Stimulated activated CD4-positive, alpha-beta T cell treated with anti-CD3 and anti-CD28 coated beads, Interleukin-4, amount 100 ng/mL, for 1 hour (primary cell): Measurements from ENCODE around the gene TCTN3.
"Not testable (repeated sequence)": the region's sequence is repeated elsewhere in the genome, so short reads cannot be mapped to it uniquely, and the experiment has no call there.

Experiments used
- DNase-seq: peaks from one replicate; pipeline ENCODE4 v3.0.0-alpha.2; 2020

Gene TCTN3, protein sequence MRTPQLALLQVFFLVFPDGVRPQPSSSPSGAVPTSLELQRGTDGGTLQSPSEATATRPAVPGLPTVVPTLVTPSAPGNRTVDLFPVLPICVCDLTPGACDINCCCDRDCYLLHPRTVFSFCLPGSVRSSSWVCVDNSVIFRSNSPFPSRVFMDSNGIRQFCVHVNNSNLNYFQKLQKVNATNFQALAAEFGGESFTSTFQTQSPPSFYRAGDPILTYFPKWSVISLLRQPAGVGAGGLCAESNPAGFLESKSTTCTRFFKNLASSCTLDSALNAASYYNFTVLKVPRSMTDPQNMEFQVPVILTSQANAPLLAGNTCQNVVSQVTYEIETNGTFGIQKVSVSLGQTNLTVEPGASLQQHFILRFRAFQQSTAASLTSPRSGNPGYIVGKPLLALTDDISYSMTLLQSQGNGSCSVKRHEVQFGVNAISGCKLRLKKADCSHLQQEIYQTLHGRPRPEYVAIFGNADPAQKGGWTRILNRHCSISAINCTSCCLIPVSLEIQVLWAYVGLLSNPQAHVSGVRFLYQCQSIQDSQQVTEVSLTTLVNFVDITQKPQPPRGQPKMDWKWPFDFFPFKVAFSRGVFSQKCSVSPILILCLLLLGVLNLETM

DNA sequence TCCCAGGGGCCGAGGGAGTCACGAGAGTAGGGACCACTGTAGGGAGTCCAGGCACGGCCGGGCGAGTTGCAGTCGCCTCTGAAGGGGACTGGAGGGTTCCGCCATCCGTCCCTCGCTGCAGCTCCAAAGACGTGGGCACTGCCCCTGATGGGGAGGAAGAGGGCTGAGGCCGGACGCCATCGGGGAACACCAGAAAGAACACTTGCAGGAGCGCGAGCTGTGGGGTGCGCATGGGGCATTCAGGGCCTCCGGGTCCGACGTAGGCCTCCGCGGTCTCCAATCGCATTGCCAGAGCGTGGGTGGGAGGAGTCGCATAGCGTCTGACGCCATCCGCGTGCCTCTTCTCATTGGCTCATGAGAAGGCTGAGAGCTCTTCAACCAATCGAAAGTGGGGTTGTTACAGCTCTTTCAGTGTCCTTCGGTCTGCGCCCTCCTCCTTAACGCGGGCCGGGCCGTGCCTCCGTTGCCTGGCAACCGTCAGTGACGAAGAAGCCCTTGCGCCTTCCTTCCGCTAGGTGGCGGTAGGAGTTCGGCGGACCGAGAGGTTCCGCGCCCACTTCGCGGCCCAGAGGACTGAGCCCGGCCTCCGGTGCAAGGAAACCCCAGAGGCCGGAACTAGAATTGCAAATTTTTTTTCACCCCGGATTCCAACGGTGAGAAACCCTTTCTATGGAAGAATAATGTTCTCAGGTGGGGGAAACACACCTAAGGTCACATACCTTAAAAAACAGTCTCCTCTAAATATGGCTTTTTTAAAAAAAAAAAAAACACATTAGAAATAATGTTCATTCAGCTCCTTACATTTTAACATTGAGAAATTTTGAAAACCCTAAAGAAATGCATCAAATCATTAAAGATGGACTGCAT is at the start of gene TCTN3:
TCTN3 (minus strand) TSS at position 260 of the 867 bp plus-strand sequence; CDS start at position 232, 28 bp downstream.
- DNase-seq, result peak; percentile 89

DNA sequence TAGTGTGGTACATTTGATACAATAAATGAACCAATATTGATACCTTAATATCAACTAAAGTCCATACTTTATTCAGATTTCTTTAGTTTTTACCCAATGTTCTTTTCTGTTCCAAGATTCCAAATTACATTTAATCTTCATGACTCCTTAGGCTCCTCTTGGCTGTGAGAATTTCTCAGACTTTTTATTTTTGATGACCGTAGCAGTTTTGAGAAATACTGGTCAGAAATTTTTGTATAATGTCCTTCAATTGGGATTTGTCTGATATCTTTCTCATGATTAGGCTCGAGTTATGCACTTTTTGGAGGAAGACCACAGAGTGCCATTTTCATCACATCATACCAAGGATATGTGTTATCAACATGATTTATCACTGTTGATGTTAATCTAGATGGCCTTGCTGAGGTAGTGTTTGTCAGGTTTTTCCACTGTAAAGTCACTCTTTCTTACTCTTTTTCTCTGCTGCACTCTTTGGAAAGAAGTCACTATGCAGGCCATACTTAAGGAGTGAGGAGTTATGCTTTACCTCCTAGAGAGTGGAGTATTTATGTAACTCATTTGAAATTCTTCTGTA is 49.3 kb upstream of the TCTN3 start:
- DNase-seq, result no peak

DNA sequence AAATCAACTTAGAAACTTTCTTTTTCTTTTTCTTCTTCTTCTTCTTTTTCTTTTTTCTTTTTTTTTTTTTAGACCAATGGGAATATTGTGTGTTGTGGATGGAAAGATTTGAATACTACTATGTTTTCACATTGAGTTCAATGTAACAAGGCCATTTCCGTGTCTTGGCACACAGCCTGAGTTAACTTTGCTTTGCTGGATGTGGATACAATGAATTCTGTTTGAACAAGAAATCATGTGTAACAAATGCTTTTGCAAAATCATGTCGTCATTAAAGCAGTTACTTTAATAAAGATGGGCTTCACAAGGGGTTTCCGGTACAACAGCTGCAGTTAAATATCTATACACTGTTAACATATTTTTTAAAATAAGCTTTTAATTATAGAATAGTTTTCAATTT is 48.8 kb upstream of the TCTN3 start:
- no peak for DNase-seq

DNA sequence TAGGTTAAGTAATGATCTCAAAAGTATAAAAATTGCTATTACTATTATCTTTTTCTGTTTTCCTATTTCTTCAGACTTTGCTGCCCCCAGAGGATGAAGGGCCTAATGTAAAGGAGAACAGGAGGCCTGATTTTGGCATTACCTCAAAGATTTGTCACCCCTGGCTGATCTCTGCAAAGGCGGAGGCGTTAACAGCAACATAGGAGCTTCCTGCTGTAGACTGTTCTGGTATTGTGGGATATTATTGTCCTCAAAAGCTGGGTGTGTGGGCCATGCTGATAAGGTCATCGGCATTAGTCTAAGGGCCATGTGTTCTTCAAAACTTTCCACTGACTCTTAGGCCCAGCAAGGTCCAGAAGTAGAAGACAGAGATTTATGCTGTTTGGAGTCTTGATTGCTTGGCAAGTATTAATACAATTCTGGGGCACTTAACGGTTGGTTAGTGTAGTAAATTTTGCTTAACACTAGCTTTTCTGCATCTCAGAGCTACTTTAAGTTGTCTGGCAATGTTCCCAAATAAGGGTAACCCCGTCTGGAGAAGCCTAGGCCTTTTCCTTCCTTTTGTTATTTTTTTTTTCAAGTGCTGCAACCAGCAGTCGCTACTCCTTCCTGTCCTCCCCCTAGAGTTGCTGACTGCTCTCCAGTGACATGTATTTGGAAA is 48.2 kb upstream of the TCTN3 start:
- no peak for DNase-seq

DNA sequence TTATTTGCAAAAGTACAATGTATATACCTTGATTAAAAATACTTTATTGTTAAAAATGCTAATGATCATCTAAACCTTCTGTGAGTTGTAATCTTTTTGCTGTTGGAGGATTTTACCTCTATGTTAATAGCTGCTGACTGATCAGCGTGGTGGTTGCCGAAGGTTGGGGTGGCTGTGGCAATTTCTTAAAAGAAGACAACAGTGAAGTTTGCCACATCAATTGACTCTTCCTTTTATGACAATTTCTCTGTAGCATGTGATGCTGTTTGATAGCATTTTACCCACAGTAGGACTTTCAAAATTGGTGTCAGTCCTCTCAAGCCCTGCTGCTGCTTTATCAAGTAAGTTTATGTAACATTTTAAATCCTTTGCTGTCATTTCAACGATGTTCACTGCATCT is 45.3 kb upstream of the TCTN3 start:
- DNase-seq, result no peak

DNA sequence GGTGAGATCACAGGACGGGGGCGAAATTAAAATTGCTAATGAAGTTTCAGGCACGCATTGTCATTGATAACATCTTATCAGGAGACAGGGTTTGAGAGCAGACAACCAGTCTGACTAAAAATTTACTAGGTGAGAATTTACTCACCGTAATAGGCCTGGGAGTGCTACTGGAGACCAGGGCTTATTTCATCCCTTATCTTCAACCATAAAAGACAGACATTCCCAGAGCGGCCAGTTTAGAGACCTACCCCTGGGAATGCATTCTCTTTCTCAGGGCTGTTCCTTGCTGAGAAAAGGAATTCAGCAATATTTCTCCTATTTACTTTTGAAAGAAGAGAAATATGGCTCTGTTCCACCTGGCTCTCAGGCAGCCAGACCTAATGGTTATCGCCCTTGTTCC is 39.2 kb upstream of the TCTN3 start:
- DNase-seq, result not testable (repeated sequence)

DNA sequence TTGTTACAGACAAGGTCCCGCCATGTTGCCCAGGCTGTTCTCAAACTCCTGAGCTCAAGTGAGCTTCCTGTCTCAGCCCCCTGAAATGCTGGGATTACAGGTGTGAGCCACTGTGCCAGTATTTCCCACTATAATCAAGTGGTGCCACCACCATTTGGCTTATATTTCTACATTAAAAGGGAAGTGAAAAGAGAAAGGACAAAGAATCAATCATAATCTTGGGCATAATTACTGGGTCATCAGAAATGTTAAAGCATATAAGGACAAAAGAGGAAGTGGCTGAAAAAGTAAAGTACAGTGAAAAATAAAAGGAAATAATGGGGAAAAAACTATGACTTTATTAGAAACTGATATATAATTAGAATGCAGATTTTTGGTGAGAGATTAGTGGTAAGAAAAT is 36.5 kb upstream of the TCTN3 start:
- DNase-seq, result no peak

DNA sequence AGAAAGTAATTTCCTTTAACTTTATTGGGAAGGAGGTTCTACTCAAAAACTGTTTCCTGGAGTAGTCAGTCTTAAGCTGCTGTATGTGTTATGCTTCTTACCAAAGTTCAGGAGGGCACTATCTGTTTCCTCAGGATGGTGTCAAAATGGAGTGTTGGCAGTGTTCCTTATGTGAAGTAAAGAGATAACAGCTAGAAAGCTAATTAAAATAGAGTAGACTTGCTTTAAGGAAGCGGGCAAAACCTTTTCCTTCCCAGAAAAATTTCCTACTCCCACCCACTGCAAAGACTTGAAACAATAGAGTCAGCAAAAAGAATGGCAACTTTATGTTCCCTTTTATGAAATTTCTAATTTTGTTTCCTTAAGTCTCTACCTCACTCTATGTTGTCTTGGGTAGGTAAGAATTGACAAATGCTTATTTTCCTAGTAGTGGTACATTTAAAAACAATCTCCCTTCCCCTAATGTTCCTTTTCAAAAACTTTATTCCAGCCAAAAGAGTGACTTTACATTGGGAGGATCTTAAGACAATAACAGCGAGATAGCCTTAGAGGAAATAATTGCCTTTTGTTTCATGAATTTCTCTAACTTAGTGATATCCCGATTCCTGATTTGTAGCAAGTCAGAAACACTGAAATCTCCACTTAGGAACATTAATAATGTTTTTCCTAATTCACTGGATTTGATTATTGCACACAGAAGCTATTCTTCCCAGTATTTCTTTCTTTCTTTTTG is 35.8 kb upstream of the TCTN3 start:
- no peak for DNase-seq

DNA sequence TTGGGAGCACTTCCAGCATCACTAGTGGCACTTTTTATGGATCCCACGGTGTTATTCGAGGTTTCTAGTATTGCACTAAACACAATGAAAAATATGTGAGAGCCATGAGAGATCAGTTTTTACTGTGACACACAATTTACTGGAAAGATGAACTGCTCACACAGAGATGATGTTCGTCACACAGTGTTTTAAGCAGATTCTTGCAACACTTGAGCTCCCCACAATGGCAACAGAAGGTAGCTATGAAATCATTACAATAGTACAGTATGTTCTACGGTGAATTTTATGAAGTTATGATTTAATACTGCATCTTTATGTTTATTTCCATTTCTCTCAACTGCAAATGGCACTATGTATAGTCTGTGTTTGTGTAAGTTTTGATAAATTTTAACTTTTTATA is 34.8 kb upstream of the TCTN3 start:
- DNase-seq, result no peak

DNA sequence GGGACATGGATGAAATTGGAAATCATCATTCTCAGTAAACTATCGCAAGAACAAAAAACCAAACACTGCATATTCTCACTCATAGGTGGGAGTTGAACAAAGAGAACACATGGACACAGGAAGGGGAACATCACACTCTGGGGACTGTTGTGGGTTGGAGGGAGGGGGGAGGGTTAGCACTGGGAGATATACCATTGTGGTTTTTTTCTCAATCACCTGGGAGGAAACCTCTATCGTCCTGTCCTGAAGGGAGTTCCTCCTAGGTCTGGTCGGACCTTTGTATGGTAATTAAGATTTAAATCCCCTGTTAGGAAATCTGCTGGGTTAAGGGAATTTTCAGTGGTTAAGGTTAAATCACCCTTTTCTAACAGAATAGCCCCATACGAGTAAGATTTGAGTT is 28.8 kb upstream of the TCTN3 start:
- not testable (repeated sequence) for DNase-seq

DNA sequence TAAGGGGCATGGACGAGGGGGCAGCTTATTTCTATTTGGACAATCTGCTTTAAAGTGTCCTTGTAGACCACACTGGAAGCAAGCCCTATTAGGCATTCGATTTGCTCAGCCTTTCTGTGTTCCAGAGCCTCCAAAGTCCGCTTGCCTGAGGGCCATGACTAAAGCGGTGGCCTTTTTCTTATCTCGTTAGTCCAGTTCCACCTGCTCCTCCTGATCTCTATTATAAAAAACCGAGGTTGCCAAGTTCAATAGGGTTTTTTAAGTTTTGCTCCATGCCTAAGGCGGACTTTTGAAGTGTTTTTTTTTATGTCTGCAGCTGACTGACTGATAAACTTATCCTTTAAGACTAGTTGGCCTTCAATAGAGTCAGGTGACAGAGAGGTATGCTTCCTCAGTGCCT is 27.0 kb upstream of the TCTN3 start:
- not testable (repeated sequence) for DNase-seq

DNA sequence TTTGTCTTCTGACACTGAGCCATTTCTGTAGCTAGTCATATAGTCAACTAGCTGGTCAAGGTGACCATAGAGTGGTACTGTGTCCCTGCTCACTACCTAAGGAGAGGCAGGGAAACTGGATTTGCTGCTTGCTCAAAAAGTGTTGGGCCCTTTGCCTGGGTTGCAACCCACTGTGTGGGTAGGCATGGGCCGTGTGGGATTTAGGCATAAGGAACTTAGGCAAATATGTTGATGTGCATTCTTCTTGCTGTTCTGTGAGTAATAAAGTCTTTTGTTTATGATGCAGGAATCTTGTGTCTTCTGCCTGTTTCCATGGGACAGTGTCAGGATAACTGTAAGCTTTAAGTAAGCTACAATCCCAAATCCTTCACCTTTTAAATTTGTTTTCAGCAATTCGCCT is 23.1 kb upstream of the TCTN3 start:
- DNase-seq, result no peak

DNA sequence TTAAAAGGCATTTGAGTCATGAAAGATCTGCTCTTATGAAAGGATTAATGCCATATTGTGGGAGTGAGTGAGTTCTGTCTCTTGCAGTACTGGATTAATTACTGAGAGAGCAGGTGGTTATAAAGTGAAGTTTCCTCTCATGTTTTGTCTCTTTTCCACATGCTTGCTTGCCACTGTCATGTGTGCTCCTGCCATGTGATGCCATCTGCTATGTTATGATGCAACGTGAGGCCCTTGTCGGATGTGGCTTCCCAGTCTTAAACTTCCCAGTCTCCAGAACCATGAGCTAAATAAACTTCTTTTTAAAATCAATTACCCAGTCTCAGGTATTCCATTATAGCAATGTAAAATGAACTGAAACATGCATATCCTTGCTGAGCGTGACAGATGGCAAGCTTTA is 22.7 kb upstream of the TCTN3 start:
- no peak for DNase-seq

DNA sequence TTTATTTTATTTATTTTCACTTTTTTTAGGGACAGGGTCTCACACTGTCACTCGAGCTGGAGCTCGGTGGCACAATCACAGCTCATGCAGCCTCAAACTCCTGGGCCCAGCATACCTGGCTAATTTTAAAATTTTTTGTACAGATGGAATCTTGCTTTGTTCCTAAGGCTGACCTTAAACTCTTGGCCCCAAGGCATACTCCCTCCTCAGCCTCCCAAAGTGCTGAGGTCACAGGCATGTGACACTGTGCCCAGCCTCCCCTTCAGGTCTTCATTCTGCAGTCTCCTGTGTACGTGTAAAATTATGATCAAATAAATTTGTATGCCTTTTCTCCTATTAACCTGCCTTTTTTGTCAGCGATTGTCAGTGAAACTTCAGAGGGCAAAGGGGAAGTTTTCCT is 17.8 kb upstream of the TCTN3 start:
- DNase-seq, result no peak

DNA sequence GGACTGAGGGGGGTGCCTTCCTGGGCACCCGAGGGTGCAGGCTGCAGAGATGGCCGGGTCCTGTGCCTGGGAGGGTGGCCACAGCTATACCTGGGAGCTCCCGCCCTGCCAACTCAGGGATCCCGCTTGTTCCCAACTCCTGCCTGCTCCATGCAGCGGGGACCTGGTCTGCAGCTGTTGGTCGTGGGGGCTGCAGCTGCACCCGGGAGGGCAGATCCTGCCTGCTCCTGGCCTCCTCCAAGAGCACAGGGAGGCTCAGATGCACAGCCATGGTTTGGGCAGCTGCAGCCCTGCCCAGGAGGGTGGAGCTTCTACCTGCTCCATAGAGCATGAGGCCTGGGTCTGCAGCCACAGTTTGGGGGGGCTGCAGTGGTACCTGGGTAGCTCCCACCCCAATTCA is 13.3 kb upstream of the TCTN3 start:
- no peak for DNase-seq

DNA sequence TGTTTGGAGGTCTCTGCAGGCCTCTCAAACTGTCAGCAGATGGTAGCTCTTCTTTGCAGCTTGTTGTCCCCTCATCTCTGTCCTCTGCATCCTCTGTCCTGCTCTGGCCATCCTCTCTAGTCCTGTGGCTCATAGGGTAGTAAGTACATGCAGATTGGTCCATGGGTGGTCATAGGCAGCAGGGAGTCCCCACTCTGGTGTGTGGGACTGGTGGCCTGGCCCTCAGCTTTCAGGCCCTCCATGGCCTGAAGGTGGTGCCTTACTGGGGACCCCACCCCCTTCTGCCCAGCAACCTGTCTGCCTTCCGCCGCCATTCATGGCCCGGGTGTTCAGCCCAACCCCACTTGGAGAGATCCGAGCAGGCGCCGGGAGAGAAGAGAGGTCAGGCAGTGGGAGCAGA is 12.8 kb upstream of the TCTN3 start:
- DNase-seq, result no peak

DNA sequence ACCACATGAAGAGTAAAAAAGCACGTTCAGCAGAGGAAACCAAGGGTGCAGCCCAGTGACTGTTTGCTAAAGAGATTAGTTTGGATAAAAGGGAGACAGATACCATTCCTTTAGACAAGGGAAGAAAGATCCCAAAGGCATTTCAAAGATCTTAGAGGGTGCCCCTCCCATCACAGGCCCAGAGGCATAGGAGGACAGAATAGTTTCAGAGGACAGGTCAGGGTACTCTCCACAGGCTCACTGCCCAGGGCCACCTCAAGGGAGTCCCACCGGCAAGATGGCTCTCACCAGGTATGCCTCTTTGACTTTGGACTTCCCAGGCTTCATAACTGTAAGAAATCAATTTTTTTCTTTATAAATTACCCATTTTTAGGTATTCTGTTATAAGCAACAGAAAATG is 4.7 kb upstream of the TCTN3 start:
- no peak for DNase-seq

DNA sequence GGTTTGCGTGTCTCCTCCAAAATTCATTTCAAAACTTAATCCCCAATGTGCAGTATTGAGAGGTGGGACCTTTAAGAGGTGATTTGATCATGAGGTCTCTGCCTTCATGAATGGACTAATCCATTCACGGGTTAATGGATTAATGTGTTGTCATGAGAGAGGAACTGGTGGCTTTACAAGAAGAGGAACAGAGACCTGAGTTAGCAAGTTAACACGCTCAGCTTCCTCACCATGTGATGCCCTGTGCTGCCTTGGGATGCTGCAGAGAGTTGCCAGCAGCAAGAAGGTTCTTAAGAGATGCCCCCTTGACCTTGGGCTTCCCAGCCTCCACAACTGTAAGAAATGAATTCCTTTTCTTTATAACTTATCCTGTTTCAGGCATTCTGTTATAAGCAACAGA is 3.7 kb upstream of the TCTN3 start:
- no peak for DNase-seq

DNA sequence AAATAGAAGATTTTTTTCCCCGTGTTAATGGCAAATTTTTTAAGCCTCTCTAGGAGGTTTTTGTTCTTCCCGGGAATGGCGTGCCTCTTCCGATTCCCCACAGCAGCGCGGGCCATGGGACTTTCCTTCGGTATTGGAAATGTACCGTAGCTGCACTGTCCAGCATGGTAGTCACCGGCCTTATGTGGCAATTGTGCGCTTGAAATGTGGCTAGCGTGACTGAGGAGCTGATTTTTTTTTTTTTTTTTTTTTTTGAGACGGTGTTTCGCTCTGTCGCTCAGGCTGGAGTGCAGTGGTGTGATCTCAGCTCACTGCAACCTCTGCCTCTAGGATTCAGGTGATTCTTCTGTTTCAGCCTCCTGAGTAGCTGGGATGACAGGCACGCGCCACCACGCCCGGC is 938 bp upstream of the TCTN3 start:
- no peak for DNase-seq

DNA sequence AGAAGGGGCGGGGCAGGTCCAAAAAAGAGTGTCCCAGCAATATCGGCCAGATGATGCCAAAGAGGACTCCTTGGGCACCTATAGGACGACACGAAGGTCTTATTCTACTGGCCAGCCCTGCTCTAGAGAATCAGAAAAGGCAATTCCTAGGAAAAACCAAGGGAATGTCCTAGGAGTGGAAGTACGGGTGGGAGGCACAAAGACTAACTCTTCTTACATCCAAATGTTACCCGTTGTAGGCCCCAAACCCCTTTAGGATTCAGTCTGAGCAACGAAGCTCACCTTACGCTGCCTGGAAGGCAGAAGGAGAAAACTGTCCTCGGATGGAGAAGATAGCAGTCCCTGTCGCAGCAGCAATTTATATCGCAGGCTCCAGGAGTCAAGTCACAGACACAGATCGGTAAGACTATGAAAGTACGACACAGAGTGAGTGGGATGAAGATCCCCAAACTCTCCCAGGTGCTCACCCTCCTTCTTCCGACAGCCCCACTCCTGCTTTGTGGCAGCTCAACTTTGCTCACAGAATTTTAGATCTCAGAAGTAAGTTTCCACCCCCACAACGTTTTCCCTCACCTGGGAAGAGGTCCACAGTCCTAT is 558 bp downstream of the TCTN3 start:
- DNase-seq, result no peak

DNA sequence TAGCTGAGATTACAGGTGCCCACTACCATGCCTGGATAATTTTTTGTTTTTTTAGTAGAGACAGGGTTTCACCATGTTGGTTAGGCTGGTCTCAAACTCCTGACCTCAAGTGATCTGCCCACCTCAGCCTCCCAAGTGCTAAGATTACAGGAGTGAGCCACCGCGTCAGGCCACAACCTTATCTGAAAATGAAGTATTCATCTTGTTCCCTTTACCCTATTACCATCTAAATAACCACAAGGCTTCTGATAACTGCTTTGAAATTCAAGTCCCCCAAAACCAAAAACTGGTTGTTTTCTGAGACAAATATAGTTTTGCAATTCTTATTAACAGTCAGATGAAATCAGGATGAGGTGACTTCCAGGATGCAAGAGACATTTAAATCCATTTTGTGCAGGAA is 2.4 kb downstream of the TCTN3 start:
- no peak for DNase-seq

DNA sequence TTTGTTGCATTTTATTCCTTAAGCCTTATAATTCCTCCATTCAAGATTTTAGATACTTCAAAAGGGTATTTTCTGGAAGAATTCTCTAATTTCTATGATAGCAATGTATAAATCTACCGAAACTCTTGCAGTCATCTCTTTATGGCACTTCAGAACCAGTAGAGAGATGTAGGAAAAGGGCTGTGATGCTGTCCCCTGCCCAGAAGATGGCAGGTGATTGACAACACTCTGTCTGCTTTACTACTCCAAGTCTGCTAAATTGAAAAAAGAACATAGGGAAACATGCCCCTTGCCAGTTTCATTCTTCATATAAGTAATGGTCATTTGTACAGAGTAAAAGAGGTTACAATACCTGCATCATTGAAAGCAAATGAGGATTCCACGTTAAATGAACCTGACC is 5.1 kb downstream of the TCTN3 start:
- no peak for DNase-seq
